ENCODE results near the gene AKAP7. TPM values are rescaled to one million over a fixed set of nuclear protein-coding genes. Genes with fewer than 3 reads are reported as not detected.

AKAP7 gene
- polyA plus RNA-seq, 1 donor from 2014 or later: 1.6 TPM

DNA sequence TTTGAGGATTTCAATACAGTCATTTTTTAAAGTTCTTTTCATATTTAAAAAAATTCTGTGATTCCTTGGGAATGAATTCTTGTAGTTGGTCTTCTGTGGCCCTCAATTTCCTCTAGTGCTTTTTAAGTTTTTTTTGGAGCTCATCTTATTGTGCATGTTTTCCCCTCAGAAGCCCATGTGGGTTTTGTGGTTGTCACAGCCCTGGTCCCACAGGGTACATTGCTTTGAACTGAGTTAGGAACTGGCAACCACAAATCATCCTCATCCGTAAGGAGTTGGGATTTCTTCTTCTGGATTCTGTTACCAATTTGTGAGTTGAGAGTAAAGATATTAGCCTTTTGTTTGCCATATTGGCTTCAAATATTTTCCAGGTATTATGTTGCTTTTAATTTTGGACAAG lies 89.9 kb downstream of the AKAP7 start:
- Histone ChIP-seq H3K9ac (ENCODE audit: low read length) (no peak overlapping the region), H3K27ac (ENCODE audit: low read length) (no peak overlapping the region), H3K27me3 (ENCODE audit: insufficient read depth, low read depth, low read length) (no peaks in the 10 kb centered on the region), H3K4me3 (ENCODE audit: low read length) (no peak overlapping the region), H2AFZ (ENCODE audit: low read depth, low read length) (no peak overlapping the region), H3K79me2 (replicated peaks; ENCODE audit: insufficient read depth, low read length) (no peaks in the 10 kb centered on the region), H3F3A (ENCODE audit: insufficient read depth, low read length, poor library complexity, severe bottlenecking) (no peaks in the 10 kb centered on the region), H3K9me2 (ENCODE audit: insufficient read depth, low read length) (no peaks in the 10 kb centered on the region), H3K9me3 (ENCODE audit: low read length) (no peaks in the 10 kb centered on the region), H3K36me3 (ENCODE audit: insufficient read depth, low read length) (no peaks in the 10 kb centered on the region), H4K20me1 (ENCODE audit: insufficient read depth) (no peaks in the 10 kb centered on the region), H3K4me2 (ENCODE audit: low read length) (no peak overlapping the region)
- no peak for TF ChIP-seq SMC3 (conservative IDR thresholded peaks at IDR 0.05; ENCODE audit: poor library complexity)
- no peak for TF ChIP-seq EZH2 (IDR thresholded peaks at IDR 0.05; ENCODE audit: borderline replicate concordance, insufficient read depth, low read length, poor library complexity, severe bottlenecking)
- TF ChIP-seq, protein P1, sequence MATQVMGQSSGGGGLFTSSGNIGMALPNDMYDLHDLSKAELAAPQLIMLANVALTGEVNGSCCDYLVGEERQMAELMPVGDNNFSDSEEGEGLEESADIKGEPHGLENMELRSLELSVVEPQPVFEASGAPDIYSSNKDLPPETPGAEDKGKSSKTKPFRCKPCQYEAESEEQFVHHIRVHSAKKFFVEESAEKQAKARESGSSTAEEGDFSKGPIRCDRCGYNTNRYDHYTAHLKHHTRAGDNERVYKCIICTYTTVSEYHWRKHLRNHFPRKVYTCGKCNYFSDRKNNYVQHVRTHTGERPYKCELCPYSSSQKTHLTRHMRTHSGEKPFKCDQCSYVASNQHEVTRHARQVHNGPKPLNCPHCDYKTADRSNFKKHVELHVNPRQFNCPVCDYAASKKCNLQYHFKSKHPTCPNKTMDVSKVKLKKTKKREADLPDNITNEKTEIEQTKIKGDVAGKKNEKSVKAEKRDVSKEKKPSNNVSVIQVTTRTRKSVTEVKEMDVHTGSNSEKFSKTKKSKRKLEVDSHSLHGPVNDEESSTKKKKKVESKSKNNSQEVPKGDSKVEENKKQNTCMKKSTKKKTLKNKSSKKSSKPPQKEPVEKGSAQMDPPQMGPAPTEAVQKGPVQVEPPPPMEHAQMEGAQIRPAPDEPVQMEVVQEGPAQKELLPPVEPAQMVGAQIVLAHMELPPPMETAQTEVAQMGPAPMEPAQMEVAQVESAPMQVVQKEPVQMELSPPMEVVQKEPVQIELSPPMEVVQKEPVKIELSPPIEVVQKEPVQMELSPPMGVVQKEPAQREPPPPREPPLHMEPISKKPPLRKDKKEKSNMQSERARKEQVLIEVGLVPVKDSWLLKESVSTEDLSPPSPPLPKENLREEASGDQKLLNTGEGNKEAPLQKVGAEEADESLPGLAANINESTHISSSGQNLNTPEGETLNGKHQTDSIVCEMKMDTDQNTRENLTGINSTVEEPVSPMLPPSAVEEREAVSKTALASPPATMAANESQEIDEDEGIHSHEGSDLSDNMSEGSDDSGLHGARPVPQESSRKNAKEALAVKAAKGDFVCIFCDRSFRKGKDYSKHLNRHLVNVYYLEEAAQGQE (IDR thresholded peaks at IDR 0.05; ENCODE audit: borderline replicate concordance): no peak
- no peak for TF ChIP-seq RAD21 (conservative IDR thresholded peaks at IDR 0.05)
- no peak for TF ChIP-seq POLR2AphosphoS5 (IDR thresholded peaks at IDR 0.05)
- no peak for TF ChIP-seq TAF1 (IDR thresholded peaks at IDR 0.05; ENCODE audit: low read depth)
- no peak for TF ChIP-seq MXI1 (conservative IDR thresholded peaks at IDR 0.05; ENCODE audit: poor library complexity, severe bottlenecking)
- no peak for TF ChIP-seq EP300 (conservative IDR thresholded peaks at IDR 0.05; ENCODE audit: poor library complexity, severe bottlenecking)
- no peak for TF ChIP-seq CTCF (IDR thresholded peaks at IDR 0.05; ENCODE audit: poor library complexity, severe bottlenecking)

DNA sequence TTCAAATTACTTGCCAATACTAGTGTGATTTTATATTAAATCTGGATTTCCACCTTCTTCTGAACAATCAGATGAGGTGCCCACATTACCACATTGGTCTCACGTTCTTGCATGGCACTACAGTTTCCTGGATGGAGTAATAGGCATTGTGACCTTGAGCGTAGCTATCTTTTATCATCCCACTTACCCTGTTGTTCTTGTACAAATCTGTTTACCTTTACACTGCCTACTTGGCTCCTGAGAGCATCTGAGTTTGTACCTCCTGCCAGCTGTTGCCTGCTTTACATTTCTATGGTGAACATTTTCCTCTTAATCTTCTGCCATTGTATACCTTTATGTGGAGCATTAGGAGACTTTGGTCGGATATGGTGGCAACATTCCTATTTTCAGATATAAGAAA lies 90.7 kb downstream of the AKAP7 start:
- H3K4me2 ChIP-seq (ENCODE audit: low read length): no peak overlapping the region
- no peaks in the 10 kb centered on the region for H3K27me3 ChIP-seq (ENCODE audit: insufficient read depth, low read depth, low read length)
- H3K27ac ChIP-seq (ENCODE audit: low read length): peak overlapping the region; percentile 48
- no peaks in the 10 kb centered on the region for H3F3A ChIP-seq (ENCODE audit: insufficient read depth, low read length, poor library complexity, severe bottlenecking)
- no peaks in the 10 kb centered on the region for H3K9me3 ChIP-seq (ENCODE audit: low read length)
- no peaks in the 10 kb centered on the region for H4K20me1 ChIP-seq (ENCODE audit: insufficient read depth)
- no peaks in the 10 kb centered on the region for H3K36me3 ChIP-seq (ENCODE audit: insufficient read depth, low read length)
- peak overlapping the region; percentile 38 for H3K4me3 ChIP-seq (ENCODE audit: low read length)
- no peaks in the 10 kb centered on the region for H3K79me2 ChIP-seq (replicated peaks; ENCODE audit: insufficient read depth, low read length)
- TF ChIP-seq RAD21 (conservative IDR thresholded peaks at IDR 0.05): no peak
- TF ChIP-seq MXI1 (conservative IDR thresholded peaks at IDR 0.05; ENCODE audit: poor library complexity, severe bottlenecking): no peak
- no peak for TF ChIP-seq TAF1 (IDR thresholded peaks at IDR 0.05; ENCODE audit: low read depth)
- TF ChIP-seq POLR2AphosphoS5 (IDR thresholded peaks at IDR 0.05): no peak
- TF ChIP-seq SMC3 (conservative IDR thresholded peaks at IDR 0.05; ENCODE audit: poor library complexity): no peak
- no peak for TF ChIP-seq CTCF (IDR thresholded peaks at IDR 0.05; ENCODE audit: poor library complexity, severe bottlenecking)
- no peak for TF ChIP-seq EP300 (conservative IDR thresholded peaks at IDR 0.05; ENCODE audit: poor library complexity, severe bottlenecking)
- no peak for TF ChIP-seq EZH2 (IDR thresholded peaks at IDR 0.05; ENCODE audit: borderline replicate concordance, insufficient read depth, low read length, poor library complexity, severe bottlenecking)
- TF ChIP-seq, protein P1 (IDR thresholded peaks at IDR 0.05; ENCODE audit: borderline replicate concordance): no peak
- H2AFZ ChIP-seq (ENCODE audit: low read depth, low read length): no peak overlapping the region
- no peak overlapping the region for H3K9ac ChIP-seq (ENCODE audit: low read length)
- H3K9me2 ChIP-seq (ENCODE audit: insufficient read depth, low read length): no peaks in the 10 kb centered on the region

Data from neural cell (in vitro differentiated cells).